HG03060 (cell line): ENCODE results near the gene OR13J1.

Source experiments
- ATAC-seq: cut with Tn5 transposase; IDR thresholded peaks from one replicate; pipeline ENCODE4 v1.9.1; 2021; ENCODE audit warnings: low read depth, moderate number of reproducible peaks; ENCODE audit not compliant: unreplicated experiment

Gene OR13J1

DNA sequence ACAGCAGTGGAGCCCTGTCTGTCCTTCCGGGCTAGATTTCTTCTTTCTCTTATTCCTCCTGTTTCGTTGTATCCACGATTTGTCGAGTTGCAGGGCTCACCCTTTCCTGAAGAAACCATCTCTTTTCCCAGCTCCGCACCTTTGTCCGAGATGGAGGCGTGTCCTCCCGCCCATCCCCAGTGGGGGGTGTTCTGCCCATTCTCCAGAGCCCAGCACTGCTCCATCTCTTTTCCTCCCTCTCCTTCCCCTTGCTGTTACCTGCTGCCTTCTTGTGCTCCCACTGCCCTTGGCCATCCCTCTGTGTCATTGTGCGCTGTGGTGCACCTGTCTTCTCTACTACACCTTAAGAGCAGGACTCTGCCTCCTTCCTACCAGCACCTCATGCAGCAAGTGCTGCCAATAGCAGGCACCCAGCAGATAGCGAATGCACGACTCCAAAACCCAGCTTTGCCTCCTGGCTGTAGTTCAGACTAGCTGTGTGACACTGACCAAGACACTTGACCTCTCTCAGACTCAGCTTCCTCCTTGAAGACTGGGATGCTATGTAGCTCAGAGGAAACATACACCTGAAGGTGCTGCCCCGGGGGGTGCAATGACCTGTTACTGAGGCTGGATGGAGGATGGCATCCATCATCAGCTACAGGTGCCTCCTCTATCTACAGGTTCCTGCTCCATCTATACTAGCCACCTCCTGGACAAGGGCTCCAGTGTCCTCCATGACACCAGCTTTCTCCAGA is 8.9 kb downstream of the OR13J1 start:
- ATAC-seq, result no peak

- no peak for ATAC-seq
These were observed 10.2 kb downstream of the OR13J1 start for GRCh38 chr9:35859990-35860339.

- no peak for ATAC-seq
These were observed 10.8 kb downstream of the OR13J1 start for GRCh38 chr9:35859310-35859989.

DNA sequence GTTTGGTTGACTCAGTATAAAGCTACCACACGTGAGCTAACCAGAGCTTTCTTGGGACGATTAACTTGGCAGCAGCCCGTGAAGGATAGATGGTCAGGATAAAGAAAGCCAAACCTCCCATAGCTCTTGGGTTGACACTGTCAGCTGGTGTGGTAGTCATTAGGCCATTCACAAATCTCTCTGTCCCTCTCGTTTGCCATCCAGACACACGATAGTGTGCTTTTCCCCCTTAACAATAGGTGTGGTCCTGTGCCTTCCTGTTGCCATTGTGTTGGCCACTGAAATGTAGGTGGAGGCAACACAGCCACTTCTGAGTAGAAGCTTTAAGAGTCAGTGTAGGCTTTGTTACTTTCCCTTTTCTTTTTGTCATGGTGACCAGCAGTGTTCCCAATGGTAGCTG is 11.7 kb downstream of the OR13J1 start:
- no peak for ATAC-seq

DNA sequence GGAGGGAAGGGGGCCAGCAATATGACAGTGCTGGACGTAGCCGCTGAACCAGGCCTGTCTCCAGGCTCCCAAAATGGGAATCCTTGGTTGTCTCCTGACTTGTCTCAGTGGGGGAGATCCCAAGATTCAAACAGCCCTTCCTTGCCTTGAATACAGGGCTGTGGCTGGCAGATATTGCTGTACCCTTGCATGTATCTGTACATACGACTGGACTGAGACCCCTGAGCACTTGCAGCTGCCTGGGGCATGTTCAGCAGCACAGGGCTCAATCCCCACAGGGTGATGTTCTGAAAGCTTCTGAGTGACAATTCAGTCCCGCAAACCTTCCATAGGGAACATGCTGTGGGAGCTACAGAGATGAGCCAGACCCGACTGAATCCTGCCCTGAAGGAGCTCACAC is 13.3 kb downstream of the OR13J1 start:
- no peak for ATAC-seq

- ATAC-seq, result no peak
These were observed 14.0 kb downstream of the OR13J1 start for GRCh38 chr9:35856206-35856605.

GRCh38 chr9:35854091-35854762 is 16.0 kb downstream of the OR13J1 start:
- ATAC-seq, result no peak

DNA sequence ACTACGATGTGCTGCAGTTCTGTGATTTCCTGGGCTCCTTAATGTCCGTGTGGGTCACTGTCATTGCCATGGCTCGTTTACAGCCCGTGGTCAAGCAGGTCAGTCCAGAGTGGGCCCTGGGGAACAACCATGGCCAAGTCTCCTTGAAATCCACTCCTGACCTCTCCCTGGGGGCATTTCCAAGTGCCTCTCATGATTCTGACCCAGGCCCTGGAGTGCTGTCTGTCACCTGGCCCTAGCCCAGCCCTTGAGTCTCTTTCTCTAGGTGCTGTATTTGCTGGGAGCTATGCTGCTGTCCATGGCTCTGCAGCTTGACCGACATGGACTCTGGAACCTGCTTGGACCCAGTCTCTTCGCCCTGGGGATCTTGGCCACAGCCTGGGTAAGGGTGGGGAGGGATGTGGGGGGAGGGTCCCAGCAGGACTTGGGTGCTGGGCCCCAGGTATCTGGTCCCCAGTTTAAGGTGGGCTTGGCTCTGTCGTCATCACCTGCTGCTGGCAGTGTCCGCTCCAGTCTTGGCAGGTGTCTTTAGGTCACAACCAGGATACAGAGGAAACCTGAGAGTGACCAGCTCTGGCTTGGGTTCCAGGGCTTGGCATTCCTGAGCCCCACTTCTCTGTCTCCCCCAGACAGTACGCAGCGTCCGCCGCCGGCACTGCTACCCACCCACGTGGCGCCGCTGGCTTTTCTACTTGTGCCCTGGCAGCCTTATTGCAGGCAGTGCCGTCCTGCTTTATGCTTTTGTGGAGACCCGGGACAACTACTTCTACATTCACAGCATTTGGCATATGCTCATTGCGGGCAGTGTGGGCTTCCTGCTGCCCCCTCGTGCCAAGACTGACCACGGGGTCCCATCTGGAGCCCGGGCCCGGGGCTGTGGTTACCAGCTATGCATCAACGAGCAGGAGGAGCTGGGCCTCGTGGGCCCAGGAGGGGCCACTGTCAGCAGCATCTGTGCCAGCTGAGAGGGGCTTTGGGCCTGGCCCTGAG is 17.0 kb downstream of the OR13J1 start:
- no peak for ATAC-seq

DNA sequence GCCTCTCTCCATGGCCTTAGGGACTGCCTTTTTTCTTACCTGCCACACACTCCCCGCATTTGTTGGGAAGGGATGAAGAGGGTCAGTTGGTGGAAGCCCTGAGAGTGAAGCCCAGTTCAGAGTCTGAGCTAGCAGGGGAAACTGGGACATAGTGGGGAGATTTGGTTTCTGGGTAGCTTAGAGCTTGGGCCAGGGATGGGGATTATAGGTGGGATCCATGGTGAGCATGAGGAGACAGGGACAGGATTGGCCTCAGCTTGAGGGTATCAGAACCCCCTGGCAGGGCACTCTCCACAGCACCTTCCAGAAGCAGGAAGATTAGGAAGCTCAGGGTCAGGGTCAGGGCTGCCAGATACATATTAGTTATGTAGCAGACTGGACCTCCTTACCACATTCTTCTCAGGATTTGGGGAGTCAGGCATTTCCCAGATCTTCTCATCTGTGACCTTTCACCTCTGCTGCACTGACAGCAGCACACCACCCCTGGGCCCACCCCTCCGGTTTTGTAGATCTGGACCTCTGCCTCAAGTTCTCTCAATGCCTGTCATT is 17.9 kb downstream of the OR13J1 start:
- ATAC-seq, result no peak

GRCh38 chr9:35847792-35848572 is 22.2 kb downstream of the OR13J1 start:
- ATAC-seq, result peak; percentile 85

GRCh38 chr9:35845824-35846771 is 24.1 kb downstream of the OR13J1 start:
- ATAC-seq, result no peak

GRCh38 chr9:35844628-35845270 is 25.5 kb downstream of the OR13J1 start:
- ATAC-seq, result no peak

DNA sequence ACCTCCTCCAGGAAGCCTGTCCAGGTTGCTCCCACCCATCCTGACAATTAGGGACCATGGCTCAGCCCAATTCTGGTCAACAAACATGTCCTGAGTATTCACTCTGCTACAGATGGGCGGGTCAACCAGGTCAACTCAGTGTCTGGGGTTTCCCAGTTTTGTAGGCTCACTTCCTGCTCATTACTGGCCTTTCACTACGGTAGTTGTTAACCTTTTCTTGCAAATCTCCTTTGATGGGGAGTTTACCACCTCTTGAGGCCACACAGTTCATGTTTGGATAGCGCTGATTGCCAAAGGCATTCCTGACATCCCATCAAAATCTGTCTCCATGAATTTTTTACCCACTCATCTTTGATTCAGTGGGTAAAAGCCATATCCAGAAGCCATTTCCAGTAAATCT is 27.4 kb downstream of the OR13J1 start:
- ATAC-seq, result no peak

- no peak for ATAC-seq
These were observed 28.0 kb downstream of the OR13J1 start for GRCh38 chr9:35842020-35842745.

DNA sequence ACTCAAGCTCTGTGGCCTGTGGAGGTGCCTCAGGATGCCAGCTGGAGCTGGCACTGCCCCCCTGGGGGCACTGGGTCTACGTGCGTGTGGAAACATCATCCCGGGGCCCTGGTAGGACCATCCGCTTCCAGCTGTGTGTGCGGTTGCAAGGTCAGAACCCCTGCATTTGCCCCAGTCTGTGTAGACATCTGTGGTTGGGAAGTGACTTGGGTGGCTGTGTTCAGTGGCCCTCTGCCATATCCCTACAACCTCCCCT is 28.6 kb downstream of the OR13J1 start:
- no peak for ATAC-seq

DNA sequence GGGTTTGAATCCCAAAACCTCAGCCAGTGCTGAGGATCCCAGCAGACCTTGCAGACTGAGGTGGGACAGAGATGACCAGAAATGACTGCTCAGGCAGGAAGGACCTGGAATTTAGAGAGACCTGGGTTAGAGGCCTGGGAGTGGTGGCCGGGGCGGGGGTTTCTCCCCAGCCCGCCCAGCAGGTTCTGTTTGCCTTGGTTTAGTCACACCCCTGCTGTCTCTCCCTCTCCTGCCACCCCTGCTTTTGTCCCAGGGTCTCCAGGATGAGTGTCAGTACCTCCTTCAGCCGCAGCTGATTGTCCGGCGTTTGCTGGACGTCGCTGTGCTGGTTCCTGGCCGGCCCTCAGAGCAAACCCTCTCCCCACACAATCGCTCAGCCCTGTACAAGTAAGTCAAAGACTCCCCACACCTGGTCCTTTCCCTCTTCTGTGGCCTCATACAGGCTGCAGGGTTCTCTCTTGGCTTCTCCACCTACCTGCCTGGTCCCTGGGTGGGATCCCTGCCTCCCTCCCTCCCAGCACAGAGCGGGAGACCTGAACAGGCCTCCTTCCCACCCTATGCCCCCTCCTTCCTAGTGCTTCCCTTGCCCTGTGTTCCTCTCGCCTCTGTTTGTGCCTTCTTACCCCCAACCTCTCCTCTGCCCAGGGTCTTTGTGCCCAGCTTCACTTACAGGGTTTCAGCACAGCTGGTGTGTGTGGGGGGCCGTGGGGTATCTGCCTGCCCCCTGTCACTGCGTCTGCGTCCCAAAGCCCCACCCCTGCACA is 29.1 kb downstream of the OR13J1 start:
- no peak for ATAC-seq

DNA sequence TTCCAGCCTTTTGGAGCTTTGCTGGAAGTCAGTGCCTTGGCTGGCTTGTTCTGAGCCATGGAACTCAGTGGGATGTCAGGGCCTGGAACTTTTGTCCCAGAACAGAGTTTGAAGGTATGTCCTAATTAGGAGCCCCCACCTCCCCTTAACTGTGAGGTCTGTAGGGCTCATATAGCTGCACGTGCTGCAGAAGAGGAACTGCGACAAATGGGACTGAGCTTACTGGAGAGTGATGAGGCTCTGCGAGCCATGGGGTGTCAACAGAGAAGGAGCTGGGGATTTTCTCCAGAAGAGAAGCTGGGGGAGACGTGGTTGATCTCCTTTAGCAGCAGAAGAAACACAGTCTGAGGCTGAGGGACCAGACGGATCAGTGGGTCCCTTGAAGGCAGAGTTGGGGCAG is 30.3 kb downstream of the OR13J1 start:
- no peak for ATAC-seq
